CD4-positive, alpha-beta T cell (primary cell): Measurements from ENCODE around the gene UCHL1. TPM values are rescaled to one million over a fixed set of nuclear protein-coding genes. Genes with fewer than 3 reads are reported as not detected.

ENCODE experiments used
- ATAC-seq: fragments of 200-7000 bp; cut with Tn5 transposase; one replicate; pipeline ENCODE4 v1.10.0; 2022; ENCODE audit warnings: mild to moderate bottlenecking; ENCODE audit not compliant: poor library complexity
- CTCF ChIA-PET: fragments of 350-600 bp; sonication (Branson Sonifier 250); formaldehyde crosslinking; loops from one replicate; lab custom pipeline; 2021; ENCODE audit warnings: antibody characterized with exemption, inconsistent platforms; lab: Charles Lee
- POLR2A ChIA-PET: fragments of 350-600 bp; sonication (Branson Sonifier 250); formaldehyde crosslinking; loops from one replicate; lab custom pipeline; 2021; ENCODE audit warnings: antibody characterized with exemption, inconsistent platforms; lab: Charles Lee
- DNase-seq, 14 experiments: peaks; one replicate each; pipeline ENCODE4 v3.0.0-alpha.2; 2013 to 2020; ENCODE audit warnings: mixed read lengths in 2 of 14
- H3K27ac ChIP-seq, 2 donors: one replicate each; pipeline versions ENCODE4 v1.5.1 to v1.7.0; 2013; ENCODE audit warnings: low read length in 2 of 2, low read depth in 1 of 2, mild to moderate bottlenecking in 1 of 2
- H3K27me3 ChIP-seq, 2 experiments: 1 replicate in 1 of 2; 2 replicates in 1 of 2; pipeline versions ENCODE4 v1.6.1 to v1.7.0; 2013; ENCODE audit warnings: low read length in 2 of 2, control low read depth in 1 of 2, mild to moderate bottlenecking in 1 of 2, moderate library complexity in 1 of 2; ENCODE audit not compliant: insufficient read depth in 2 of 2, control insufficient read depth in 1 of 2
- H3K36me3 ChIP-seq: one replicate; pipeline ENCODE4 v1.6.1; 2013; ENCODE audit warnings: low read length, control low read depth; ENCODE audit not compliant: insufficient read depth
- H3K4me1 ChIP-seq: one replicate; pipeline ENCODE4 v1.6.1; 2013; ENCODE audit warnings: low read length, control low read depth; ENCODE audit not compliant: insufficient read depth
- H3K4me3 ChIP-seq: one replicate; pipeline ENCODE4 v1.5.1; 2013; ENCODE audit warnings: mild to moderate bottlenecking, low read length, moderate library complexity
- H3K9me3 ChIP-seq, 2 experiments: 1 replicate in 1 of 2; 2 replicates in 1 of 2; pipeline versions ENCODE4 v1.6.1 to v1.7.0; 2013; ENCODE audit warnings: low read length in 2 of 2, mild to moderate bottlenecking in 2 of 2, control low read depth in 1 of 2, moderate library complexity in 1 of 2; ENCODE audit not compliant: control insufficient read depth in 1 of 2, insufficient read depth in 1 of 2
- H3K27ac Mint-ChIP-seq: one replicate; pipeline ENCODE4 v1.8.0; 2020; ENCODE audit warnings: mixed read lengths
- H3K27me3 Mint-ChIP-seq: one replicate; pipeline ENCODE4 v1.8.0; 2021; ENCODE audit warnings: mixed read lengths
- H3K36me3 Mint-ChIP-seq: one replicate; pipeline ENCODE4 v1.8.0; 2021; ENCODE audit warnings: low read depth, mixed read lengths
- H3K4me1 Mint-ChIP-seq: one replicate; pipeline ENCODE4 v1.8.0; 2021; ENCODE audit warnings: low read depth, mixed read lengths
- H3K4me3 Mint-ChIP-seq: one replicate; pipeline ENCODE4 v1.8.0; 2020; ENCODE audit warnings: mild to moderate bottlenecking, mixed read lengths
- H3K9me3 Mint-ChIP-seq: one replicate; pipeline ENCODE4 v1.8.0; 2020; ENCODE audit warnings: mixed read lengths
- intact Hi-C, 2 experiments: fragments of 100-400 bp; cut with DNase I in 1 of 2; cut with micrococcal nuclease in 1 of 2; formaldehyde crosslinking; loops; one replicate each; pipeline versions ENCODE4 v1.15.1 to v1.9.0; 2023 to 2025; cut with DNase I, micrococcal nuclease
- total RNA-seq, 174 experiments: library from RNA in 2 of 174; stranded (reverse) in 2 of 174; gene quantifications; one replicate each; pipeline ENCODE4 v1.2.3 and lab custom pipeline; 2021 to 2026
- TF ChIP-seq, protein P1 (sequence below): fragments of 200-600 bp; IDR thresholded peaks from one replicate; pipeline ENCODE4 v1.8.0; 2022; ENCODE audit warnings: antibody characterized with exemption, mild to moderate bottlenecking

UCHL1 gene
- total RNA-seq, 2 experiments from 2014 or later, result not detected

DNA sequence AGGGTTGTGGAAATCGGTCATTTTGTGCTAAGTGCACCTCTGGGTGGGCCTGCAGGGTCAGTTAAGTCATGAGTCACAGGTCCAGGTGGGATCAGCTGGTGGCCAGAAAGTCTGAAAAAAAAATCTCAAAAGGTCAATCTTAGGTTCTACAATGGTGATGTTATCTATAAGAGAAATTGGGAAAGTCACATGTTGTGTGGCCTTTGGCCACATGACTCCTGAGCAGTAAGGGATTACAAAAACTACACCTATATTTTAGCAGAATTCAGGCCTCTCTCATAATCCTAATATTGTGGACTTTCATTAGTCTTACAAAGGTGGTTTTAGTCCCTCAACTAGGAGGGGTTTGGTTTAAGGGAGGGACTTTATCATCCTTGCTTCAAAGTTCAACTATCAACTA lies 59.1 kb downstream of the UCHL1 start:
- DNase-seq, result no peak
- H3K4me3 ChIP-seq, result no peak overlapping the region
- Mint-ChIP-seq H3K9me3 (peaks cover 4% of the 10 kb centered on the region), H3K4me3 (no peak overlapping the region), H3K27me3 (peaks cover 18% of the 10 kb centered on the region), H3K36me3 (no peaks in the 10 kb centered on the region), H3K27ac (no peak overlapping the region), H3K4me1 (no peaks in the 10 kb centered on the region)
- TF ChIP-seq, protein P1, sequence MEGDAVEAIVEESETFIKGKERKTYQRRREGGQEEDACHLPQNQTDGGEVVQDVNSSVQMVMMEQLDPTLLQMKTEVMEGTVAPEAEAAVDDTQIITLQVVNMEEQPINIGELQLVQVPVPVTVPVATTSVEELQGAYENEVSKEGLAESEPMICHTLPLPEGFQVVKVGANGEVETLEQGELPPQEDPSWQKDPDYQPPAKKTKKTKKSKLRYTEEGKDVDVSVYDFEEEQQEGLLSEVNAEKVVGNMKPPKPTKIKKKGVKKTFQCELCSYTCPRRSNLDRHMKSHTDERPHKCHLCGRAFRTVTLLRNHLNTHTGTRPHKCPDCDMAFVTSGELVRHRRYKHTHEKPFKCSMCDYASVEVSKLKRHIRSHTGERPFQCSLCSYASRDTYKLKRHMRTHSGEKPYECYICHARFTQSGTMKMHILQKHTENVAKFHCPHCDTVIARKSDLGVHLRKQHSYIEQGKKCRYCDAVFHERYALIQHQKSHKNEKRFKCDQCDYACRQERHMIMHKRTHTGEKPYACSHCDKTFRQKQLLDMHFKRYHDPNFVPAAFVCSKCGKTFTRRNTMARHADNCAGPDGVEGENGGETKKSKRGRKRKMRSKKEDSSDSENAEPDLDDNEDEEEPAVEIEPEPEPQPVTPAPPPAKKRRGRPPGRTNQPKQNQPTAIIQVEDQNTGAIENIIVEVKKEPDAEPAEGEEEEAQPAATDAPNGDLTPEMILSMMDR, result no peak
- no peak overlapping the region for H3K27ac ChIP-seq
- H3K27me3 ChIP-seq, result peaks cover 0 to 7% of the 10 kb centered on the region in 2 experiments
- POLR2A ChIA-PET, result no interaction called here
- H3K9me3 ChIP-seq, result peaks cover 0 to 11% of the 10 kb centered on the region in 2 experiments
- no peaks in the 10 kb centered on the region for H3K36me3 ChIP-seq
- no peaks in the 10 kb centered on the region for H3K4me1 ChIP-seq
- CTCF ChIA-PET, result no interaction called here
- intact Hi-C loops, result no loop called here
- no peak for ATAC-seq

Other genes with a start within 250 kb of the UCHL1 start
- gene APBB2, start 42.4 kb upstream of the UCHL1 start, total RNA-seq, result under 1 TPM in 1 of 2 experiments, not detected in 1; 0.22 TPM